Natural killer cell (primary cell): ENCODE results near the gene CYB5D1. TPM values are rescaled to one million over a fixed set of nuclear protein-coding genes. Genes with fewer than 3 reads are reported as not detected.
A peak's percentile ranks its signal among the peaks of the same experiment; 100 is the strongest.

Experiments used
- ATAC-seq, 3 donors: fragments of 150-1000 bp in 2 of 3; fragments of 200-7000 bp in 1 of 3; cut with Tn5 transposase; 1 replicate in 1 of 3; 2 replicates in 2 of 3; pipeline ENCODE4 v1.10.0; 2021; ENCODE audit warnings: mild to moderate bottlenecking in 2 of 3, moderate library complexity in 2 of 3
- DNase-seq, 2 donors: peaks; one replicate each; pipeline versions ENCODE4 v3.0.0 to v3.0.0-alpha.2; 2013 to 2021; ENCODE audit warnings: mixed read lengths in 1 of 2
- H3K27ac ChIP-seq: one replicate; pipeline ENCODE4 v1.5.1; 2013; ENCODE audit warnings: mild to moderate bottlenecking, low read length
- H3K27me3 ChIP-seq: one replicate; pipeline ENCODE4 v1.6.1; 2013; ENCODE audit warnings: low read length; ENCODE audit not compliant: control insufficient read depth, insufficient read depth
- H3K36me3 ChIP-seq: one replicate; pipeline ENCODE4 v1.6.1; 2013; ENCODE audit warnings: low read length; ENCODE audit not compliant: control insufficient read depth, insufficient read depth
- H3K4me1 ChIP-seq: one replicate; pipeline ENCODE4 v1.6.1; 2013; ENCODE audit warnings: low read length; ENCODE audit not compliant: control insufficient read depth, insufficient read depth
- H3K4me3 ChIP-seq: one replicate; pipeline ENCODE4 v1.5.1; 2013; ENCODE audit warnings: low read length
- H3K9me3 ChIP-seq: one replicate; pipeline ENCODE4 v1.6.1; 2013; ENCODE audit warnings: low read length; ENCODE audit not compliant: control insufficient read depth, insufficient read depth
- H3K27ac Mint-ChIP-seq, 2 donors: one replicate each; pipeline ENCODE4 v1.8.0; 2022; ENCODE audit warnings: mild to moderate bottlenecking in 2 of 2, mixed read lengths in 2 of 2, moderate library complexity in 1 of 2
- H3K27me3 Mint-ChIP-seq, 2 donors: one replicate each; pipeline ENCODE4 v1.8.0; 2022; ENCODE audit warnings: low read depth in 2 of 2, mixed read lengths in 2 of 2
- H3K36me3 Mint-ChIP-seq: one replicate; pipeline ENCODE4 v1.8.0; 2022; ENCODE audit warnings: mixed read lengths
- H3K4me1 Mint-ChIP-seq, 2 donors: one replicate each; pipeline ENCODE4 v1.8.0; 2022; ENCODE audit warnings: mixed read lengths in 2 of 2
- H3K4me3 Mint-ChIP-seq: one replicate; pipeline ENCODE4 v1.8.0; 2022; ENCODE audit warnings: mild to moderate bottlenecking, moderate library complexity, mixed read lengths
- H3K9me3 Mint-ChIP-seq, 2 donors: one replicate each; pipeline ENCODE4 v1.8.0; 2022; ENCODE audit warnings: mixed read lengths in 2 of 2
- CTCF ChIP-seq: fragments of 200-600 bp; IDR thresholded peaks from one replicate; pipeline ENCODE4 v1.8.0; 2022; ENCODE audit warnings: antibody characterized with exemption
- WGBS: methylation state at CpG from one replicate; pipeline ENCODE4 v1.1.7; 2013; ENCODE audit warnings: missing lambda C conversion rate; ENCODE audit not compliant: insufficient coverage; 5-methylcytosine and 5-hydroxymethylcytosine counted together
- intact Hi-C: fragments of 100-400 bp; cut with micrococcal nuclease; formaldehyde crosslinking; loops from one replicate; pipeline ENCODE4 v1.14.2; 2022
- total RNA-seq, 4 donors: library from RNA; stranded (reverse); fragments of 120-200 nt in 1 of 4; gene quantifications; one replicate each; pipeline versions ENCODE4 v1.2.3 to v1.2.4, GENCODE V29; 2013 to 2022

Gene CYB5D1
- total RNA-seq, 3 donors from 2014 or later (not counting 1 experiment from before 2014, with no cell fraction given) = 11.0 to 18.3 (median 11.5) TPM

DNA sequence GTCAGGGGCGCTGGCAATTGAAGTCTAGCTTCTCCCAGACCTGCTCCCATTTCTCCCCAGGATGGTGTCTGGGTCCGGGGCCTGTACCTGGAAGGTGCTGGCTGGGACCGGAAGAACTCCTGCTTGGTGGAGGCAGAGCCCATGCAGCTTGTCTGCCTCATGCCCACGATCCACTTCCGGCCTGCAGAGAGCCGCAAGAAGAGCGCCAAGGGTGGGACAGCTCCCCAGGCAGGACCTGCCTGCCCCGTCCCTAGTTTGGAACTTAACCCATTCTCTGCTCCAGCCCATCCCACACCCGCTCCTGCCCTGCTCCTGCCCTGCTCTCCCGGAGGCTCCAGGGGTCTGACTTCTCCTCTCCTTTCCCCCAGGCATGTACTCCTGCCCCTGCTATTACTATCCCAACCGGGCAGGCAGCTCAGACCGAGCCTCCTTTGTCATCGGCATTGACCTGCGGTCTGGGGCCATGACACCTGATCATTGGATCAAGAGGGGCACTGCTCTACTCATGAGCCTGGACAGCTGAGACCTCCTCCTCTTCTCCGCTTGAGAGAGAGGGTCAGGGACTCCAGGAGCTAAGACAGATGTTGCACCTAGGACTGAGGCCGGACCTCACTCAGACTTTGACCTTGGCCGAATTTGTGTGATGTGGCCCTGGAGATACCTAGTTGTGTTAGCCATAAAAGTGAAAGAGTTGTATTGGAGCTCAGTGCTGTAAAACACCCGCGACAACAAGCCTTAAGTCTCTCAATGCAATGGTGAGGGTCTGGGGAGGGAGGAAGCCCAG is 24.6 kb upstream of the CYB5D1 start:
- Mint-ChIP-seq H3K36me3 (no peaks in the 10 kb centered on the region), H3K9me3 (no peaks in the 10 kb centered on the region), H3K4me3 (peak overlapping the region; percentile 88), H3K27me3 (peaks cover 0 to 12% of the 10 kb centered on the region in 2 donors), H3K4me1 (peaks cover 25 to 46% of the 10 kb centered on the region in 2 donors), H3K27ac (peak overlapping the region; percentile 97 to 100)
- H3K27me3 ChIP-seq = no peaks in the 10 kb centered on the region
- no peaks in the 10 kb centered on the region for H3K36me3 ChIP-seq
- peak in 1 of 2 donors; percentile 30 for DNase-seq
- H3K4me3 ChIP-seq = peak overlapping the region; percentile 59
- intact Hi-C loops = no loop called here
- H3K9me3 ChIP-seq = no peaks in the 10 kb centered on the region
- no peak for ATAC-seq
- H3K27ac ChIP-seq = no peak overlapping the region
- no peak for TF ChIP-seq CTCF
- H3K4me1 ChIP-seq = peaks cover 35% of the 10 kb centered on the region
- WGBS = 61% methylated on average over 19 of the region's 19 CpGs

DNA sequence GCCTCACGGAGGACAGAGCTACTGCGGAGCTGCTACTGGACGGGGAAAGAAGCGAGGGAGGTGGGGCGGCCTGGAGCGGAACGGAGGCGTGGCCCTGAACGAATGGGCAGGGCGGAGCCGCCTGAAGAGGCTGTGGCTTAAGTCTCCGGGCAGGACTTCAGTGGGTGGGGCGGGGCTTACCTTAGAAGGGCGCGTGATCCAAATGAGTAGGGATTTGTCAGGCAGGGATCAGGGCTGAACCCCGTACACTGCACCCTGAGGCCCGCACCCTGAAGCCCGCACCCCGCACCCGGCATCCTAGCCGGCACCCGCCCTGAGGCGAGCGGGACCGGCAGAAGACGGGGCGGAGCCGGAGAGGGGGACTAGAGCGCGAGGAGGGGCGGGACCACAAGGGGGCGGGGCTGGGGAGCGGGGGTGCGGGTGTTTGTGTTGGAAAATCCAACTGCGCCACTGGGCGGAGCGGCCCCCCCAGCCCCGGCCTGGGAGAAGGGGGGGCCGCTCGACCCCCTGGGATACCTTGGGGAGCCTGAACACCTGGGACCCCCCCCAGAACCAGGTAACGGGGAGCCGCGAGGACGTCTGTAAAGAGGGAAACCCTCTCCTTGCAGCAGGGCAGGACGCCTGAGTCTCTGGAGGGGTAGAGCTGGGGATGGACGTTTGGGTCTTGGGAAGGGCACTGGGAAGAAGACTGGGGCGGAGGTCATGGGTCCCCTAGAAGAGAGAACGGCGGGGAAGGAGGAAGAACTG is 23.8 kb upstream of the CYB5D1 start, which contains the start of gene KDM6B:
Gene KDM6B, plus strand, starts transcription at position 423 of the 747 bp plus-strand sequence. CDS start 11,338 bp downstream, outside the sequence.
- H3K4me3 Mint-ChIP-seq = peak within 1 kb of the TSS; percentile 94
- intact Hi-C loops = loop anchor here (1.0 to 2.0 kb wide), 3 partner anchors 8 to 53 kb away; partner anchors contain the start of gene NAA38
- peaks cover 33 to 54% of the 10 kb centered on the region in 2 donors for H3K4me1 Mint-ChIP-seq
- H3K27ac Mint-ChIP-seq = peak within 1 kb of the TSS; percentile 97 to 100
- TF ChIP-seq CTCF = no peak
- no peaks in the 10 kb centered on the region for H3K36me3 ChIP-seq
- peak within 1 kb of the TSS; percentile 59 for H3K4me3 ChIP-seq
- WGBS = under 1% methylated on average over 49 of the region's 49 CpGs
- no peaks in the 10 kb centered on the region for H3K36me3 Mint-ChIP-seq
- peak; percentile 65 to 80 (median 67) for ATAC-seq
- no peaks in the 10 kb centered on the region for H3K27me3 ChIP-seq
- peaks cover 42% of the 10 kb centered on the region for H3K4me1 ChIP-seq
- peak within 1 kb of the TSS; percentile 98 for H3K27ac ChIP-seq
- H3K9me3 Mint-ChIP-seq = no peaks in the 10 kb centered on the region
- no peaks in the 10 kb centered on the region for H3K9me3 ChIP-seq
- peaks cover 0 to 12% of the 10 kb centered on the region in 2 donors for H3K27me3 Mint-ChIP-seq
- peak; percentile 87 to 94 for DNase-seq

DNA sequence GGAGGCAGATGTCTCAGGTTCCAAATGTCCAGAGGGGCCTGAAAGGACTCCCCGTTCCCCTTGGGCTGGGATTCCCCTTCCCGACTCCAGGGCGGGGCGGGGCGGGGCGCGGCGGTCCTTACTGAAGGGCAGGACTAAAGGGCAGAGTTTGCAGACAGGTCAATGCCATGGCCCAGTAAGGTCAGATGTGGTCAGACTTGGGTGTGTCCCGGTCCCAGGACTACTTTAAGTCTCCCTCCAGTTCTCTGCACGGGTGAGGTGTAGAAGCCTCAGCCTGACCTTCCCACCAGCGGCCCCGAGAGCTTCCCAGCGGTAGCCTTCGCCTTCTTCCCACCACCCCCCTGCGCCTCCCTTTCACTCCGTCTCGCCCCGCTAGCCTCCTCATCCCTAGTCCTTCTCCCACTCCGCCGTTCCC is 23.3 kb upstream of the CYB5D1 start:
- Mint-ChIP-seq H3K4me1 (peaks cover 35 to 58% of the 10 kb centered on the region in 2 donors), H3K27me3 (peaks cover 0 to 9% of the 10 kb centered on the region in 2 donors), H3K9me3 (no peaks in the 10 kb centered on the region), H3K27ac (peak overlapping the region; percentile 97 to 100), H3K4me3 (peak overlapping the region; percentile 94), H3K36me3 (no peaks in the 10 kb centered on the region)
- peak in 1 of 2 donors; percentile 77 for DNase-seq
- Histone ChIP-seq H3K27ac (peak overlapping the region; percentile 98), H3K9me3 (no peaks in the 10 kb centered on the region), H3K4me3 (peak overlapping the region; percentile 59), H3K36me3 (no peaks in the 10 kb centered on the region), H3K27me3 (no peaks in the 10 kb centered on the region), H3K4me1 (peaks cover 47% of the 10 kb centered on the region)
- ATAC-seq = peak; percentile 4 to 16 (median 8)
- intact Hi-C loops = loop anchor here (1.0 to 2.0 kb wide), 3 partner anchors 8 to 52 kb away; partner anchors contain the start of gene NAA38
- no peak for TF ChIP-seq CTCF
- 0% methylated on average over 20 of the region's 20 CpGs for WGBS
